HG02798 (cell line): ENCODE measurements around the gene ZC3H8.

ENCODE experiments used
- ATAC-seq: cut with Tn5 transposase; IDR thresholded peaks from one replicate; pipeline ENCODE4 v1.9.1; 2021; ENCODE audit warnings: mild to moderate bottlenecking; ENCODE audit not compliant: unreplicated experiment, poor library complexity

ZC3H8 gene

GRCh38 chr2:112168422-112169124, 86.3 kb downstream of the ZC3H8 start:
- no peak for ATAC-seq

- no peak for ATAC-seq
Observed at GRCh38 chr2:112166806-112167499, 87.9 kb downstream of the ZC3H8 start.

- ATAC-seq, result no peak
Observed at GRCh38 chr2:112165296-112165695, 89.5 kb downstream of the ZC3H8 start.

- no peak for ATAC-seq
Observed at GRCh38 chr2:112164876-112165275, 90.0 kb downstream of the ZC3H8 start.

- ATAC-seq, result no peak
Observed at GRCh38 chr2:112163541-112163981, 91.3 kb downstream of the ZC3H8 start.

GRCh38 chr2:112162956-112163355, 91.9 kb downstream of the ZC3H8 start:
- no peak for ATAC-seq

- no peak for ATAC-seq
Observed at GRCh38 chr2:112162341-112162740, 92.5 kb downstream of the ZC3H8 start.
